ENCODE measurements around the gene SRSF10.

SRSF10 gene

DNA sequence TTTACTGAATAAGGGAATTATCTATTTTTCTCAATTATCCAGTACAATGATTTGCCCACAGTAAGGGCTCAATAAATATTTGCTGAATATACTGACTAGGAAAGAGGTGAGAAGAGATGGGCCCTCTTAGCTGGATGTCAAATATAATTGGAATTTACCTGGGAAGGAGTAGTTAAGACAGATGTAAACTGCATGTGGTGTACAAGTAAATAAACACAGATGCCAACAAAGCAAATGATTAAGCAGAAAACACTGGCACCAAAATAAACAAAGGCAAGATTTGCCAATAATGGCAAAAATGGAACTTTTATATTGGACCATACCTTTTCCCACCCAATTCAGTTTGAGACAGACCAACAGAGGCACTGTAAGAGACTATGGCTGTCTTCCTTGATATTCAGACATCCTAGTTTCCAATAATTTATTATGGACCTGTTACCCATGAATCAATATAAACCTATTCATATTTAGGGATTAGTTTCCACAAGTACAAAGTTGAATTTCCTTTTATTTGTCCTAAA lies 13.1 kb downstream of the SRSF10 start:
- TF ChIP-seq, protein P1, sequence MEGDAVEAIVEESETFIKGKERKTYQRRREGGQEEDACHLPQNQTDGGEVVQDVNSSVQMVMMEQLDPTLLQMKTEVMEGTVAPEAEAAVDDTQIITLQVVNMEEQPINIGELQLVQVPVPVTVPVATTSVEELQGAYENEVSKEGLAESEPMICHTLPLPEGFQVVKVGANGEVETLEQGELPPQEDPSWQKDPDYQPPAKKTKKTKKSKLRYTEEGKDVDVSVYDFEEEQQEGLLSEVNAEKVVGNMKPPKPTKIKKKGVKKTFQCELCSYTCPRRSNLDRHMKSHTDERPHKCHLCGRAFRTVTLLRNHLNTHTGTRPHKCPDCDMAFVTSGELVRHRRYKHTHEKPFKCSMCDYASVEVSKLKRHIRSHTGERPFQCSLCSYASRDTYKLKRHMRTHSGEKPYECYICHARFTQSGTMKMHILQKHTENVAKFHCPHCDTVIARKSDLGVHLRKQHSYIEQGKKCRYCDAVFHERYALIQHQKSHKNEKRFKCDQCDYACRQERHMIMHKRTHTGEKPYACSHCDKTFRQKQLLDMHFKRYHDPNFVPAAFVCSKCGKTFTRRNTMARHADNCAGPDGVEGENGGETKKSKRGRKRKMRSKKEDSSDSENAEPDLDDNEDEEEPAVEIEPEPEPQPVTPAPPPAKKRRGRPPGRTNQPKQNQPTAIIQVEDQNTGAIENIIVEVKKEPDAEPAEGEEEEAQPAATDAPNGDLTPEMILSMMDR (IDR thresholded peaks at IDR 0.05; ENCODE audit: control extremely low read depth, extremely low read depth, low read depth, missing control alignments): no peak
- CTCF ChIA-PET: no interaction called here
- no peak for DNase-seq (ENCODE audit: extremely low spot score)
- POLR2A ChIA-PET: no interaction called here

DNA sequence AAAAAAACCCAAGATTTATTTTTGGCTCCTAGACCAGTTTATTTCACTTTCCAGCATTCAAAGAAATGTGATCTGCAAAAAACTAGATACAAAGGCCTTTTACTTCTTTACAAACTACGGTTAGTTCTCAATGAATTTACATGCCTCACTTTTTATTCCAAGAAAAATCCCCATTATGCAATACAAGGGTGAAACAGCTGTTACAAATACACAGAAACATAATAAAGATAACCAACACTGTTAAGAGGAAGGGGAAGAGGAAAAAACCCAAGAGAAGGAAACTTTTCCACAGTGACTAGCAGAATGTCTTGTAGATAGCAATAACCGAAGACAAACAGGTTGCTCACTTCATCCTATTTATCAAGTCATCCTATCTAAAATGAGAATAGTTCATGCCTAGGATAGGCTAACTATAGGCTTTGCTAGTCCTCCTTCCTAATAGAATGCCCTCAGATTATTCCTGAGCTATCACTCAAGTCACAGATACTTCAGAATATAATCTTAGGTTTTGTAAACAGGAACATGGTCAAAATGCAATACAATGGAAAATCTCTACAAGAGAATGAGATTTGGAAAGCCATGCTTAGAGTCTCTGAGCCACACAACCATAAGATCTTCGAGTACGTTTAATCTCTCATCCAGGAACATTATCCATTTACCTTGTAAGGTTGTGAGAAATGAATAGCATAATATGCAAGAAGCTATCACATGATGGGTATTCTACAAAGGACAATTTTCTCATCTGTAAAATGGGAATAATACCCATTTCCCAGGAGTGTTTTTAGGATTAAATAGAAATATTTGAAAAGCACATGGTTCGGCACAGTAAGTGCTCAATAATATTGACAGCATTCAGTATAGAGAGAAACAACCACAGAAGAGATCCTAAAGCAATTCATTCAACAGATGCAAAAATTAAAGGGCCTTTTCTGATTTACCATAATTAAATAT lies 15.1 kb downstream of the SRSF10 start:
- TF ChIP-seq, protein P1 (IDR thresholded peaks at IDR 0.05; ENCODE audit: control extremely low read depth, extremely low read depth, low read depth, missing control alignments): no peak
- DNase-seq (ENCODE audit: extremely low spot score): no peak
- ChIA-PET POLR2A (interaction anchor here (1.6 kb wide), 1 partner anchor 9 kb away, joined by 9 read pairs; no protein-coding TSS in a partner anchor), CTCF (interaction anchor here (0.9 to 2.2 kb wide), 4 partner anchors 9 to 193 kb away, joined by 4 to 6 read pairs (median 6); no protein-coding TSS in a partner anchor)

DNA sequence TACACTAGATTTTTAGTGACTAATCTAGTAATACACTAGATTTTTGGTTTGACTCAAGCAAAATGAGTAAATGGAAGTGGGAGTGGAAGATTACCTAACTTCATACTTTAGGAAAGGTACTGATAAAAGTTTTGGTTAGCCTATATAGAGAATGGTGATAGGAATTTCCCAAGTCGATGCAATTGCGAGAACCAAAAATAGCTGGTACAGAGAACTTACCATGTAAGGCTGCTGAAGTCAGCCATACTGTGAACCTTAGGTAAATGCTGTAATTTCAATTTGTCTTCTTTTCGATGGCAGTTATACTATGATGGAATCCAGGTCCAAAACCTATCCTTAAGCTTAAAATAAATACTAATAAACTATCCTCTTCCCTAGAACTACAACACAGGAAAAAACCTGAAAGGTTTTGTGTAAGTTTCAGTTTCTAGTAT lies 15.9 kb downstream of the SRSF10 start:
- ChIA-PET POLR2A (interaction anchor here (1.6 kb wide), 1 partner anchor 9 kb away, joined by 9 read pairs; no protein-coding TSS in a partner anchor), CTCF (interaction anchor here (0.9 to 2.2 kb wide), 4 partner anchors 12 to 192 kb away, joined by 3 to 6 read pairs (median 6); no protein-coding TSS in a partner anchor)
- no peak for DNase-seq (ENCODE audit: extremely low spot score)
- TF ChIP-seq, protein P1 (IDR thresholded peaks at IDR 0.05; ENCODE audit: control extremely low read depth, extremely low read depth, low read depth, missing control alignments): no peak

DNA sequence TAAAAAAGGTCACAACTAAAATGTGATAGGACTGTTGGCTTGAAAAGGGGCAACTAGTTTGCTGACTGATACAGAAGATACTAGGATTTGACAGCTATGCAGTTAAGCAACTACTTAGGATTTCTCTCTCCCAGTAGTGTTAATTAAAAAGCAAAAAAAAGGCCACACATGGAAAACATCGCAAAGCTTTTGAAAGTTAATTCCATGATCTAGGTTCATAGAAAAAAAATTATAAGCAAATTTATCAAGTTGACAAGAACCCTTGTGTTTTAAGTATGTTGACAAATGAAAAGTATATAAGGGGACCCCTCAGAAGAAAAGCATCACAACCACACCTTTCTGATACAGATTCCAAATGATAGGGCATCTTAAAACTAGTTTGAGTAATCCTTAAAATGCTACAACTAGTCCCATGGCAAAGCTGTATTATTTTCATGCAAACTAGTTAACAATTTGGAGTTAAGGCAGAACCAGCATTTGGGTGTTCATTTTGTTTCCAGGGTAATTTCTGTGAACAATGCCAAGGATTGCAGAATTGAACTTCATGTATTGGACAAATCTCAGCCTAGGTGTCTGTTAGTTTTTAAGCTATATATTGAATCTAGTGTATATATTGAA lies 16.4 kb downstream of the SRSF10 start:
- no peak for DNase-seq (ENCODE audit: extremely low spot score)
- TF ChIP-seq, protein P1 (IDR thresholded peaks at IDR 0.05; ENCODE audit: control extremely low read depth, extremely low read depth, low read depth, missing control alignments): no peak
- ChIA-PET CTCF (interaction anchor here (1.0 to 2.2 kb wide), 3 partner anchors 12 to 192 kb away, joined by 3 to 6 read pairs (median 6); no protein-coding TSS in a partner anchor), POLR2A (interaction anchor here (1.6 kb wide), 1 partner anchor 10 kb away, joined by 9 read pairs; no protein-coding TSS in a partner anchor)

DNA sequence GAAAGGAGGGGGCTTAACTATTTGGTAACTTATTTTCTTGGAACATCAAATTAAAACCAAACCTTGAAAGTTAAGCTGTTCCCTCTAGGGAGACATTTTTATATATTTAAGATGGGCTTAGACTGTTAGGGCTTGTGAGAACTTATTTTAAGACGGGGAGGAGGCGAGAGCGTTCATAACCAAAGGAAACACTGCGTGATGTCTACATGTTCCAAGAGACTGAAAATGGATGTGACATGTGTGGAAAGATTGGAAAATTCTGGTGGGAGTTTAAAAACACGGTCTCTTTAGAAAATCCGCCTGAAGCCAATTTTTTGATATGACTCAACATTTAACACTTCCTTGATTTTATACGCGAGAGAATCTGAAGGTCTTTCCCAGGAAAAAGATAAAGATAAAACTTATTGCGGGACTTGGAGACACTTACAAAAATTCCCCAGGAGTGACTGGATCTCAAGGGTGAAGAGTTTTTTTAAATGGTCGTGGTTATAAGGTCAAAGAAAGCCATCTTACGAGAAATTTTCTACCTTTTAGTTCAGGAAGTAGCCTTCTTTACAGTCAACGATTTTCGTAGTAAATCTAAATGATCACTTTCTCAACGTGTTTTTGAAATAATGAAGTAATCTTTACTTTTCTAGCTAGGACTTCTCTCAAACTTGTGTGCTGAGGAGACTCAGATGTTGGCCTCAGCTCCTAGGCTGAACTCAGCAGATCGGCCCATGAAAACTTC lies 19.7 kb downstream of the SRSF10 start:
- TF ChIP-seq, protein P1 (IDR thresholded peaks at IDR 0.05; ENCODE audit: control extremely low read depth, extremely low read depth, low read depth, missing control alignments): no peak
- CTCF ChIA-PET: interaction anchor here (0.7 to 2.8 kb wide), 5 partner anchors 15 to 189 kb away, joined by 3 to 8 read pairs (median 4); no protein-coding TSS in a partner anchor
- POLR2A ChIA-PET: no interaction called here
- DNase-seq (ENCODE audit: extremely low spot score): no peak

Measured in GM10248 (cell line).